Left lung (tissue), 10 donors: Measurements from ENCODE around the gene ANKMY1. TPM values are rescaled to one million over a fixed set of nuclear protein-coding genes. Genes with fewer than 3 reads are reported as not detected.
A peak's percentile ranks its signal among the peaks of the same experiment; 100 is the strongest.

ENCODE experiments used
- ATAC-seq: fragments of 200-7000 bp; cut with Tn5 transposase; one replicate; pipeline ENCODE4 v1.9.1; 2020; ENCODE audit warnings: moderate library complexity
- DNase-seq, 4 donors: peaks; one replicate each; pipeline ENCODE4 v3.0.0-alpha.2; 2013 to 2020
- H3K27ac ChIP-seq, 2 donors: fragments of 200-600 bp; sonication (generic) in 1 of 2; one replicate each; pipeline versions ENCODE4 v1.5.0 to v1.8.0; 2020 to 2021
- H3K27me3 ChIP-seq, 2 donors: fragments of 200-600 bp; sonication (generic) in 1 of 2; one replicate each; pipeline versions ENCODE4 v1.5.0 to v1.8.0; 2020 to 2021
- H3K36me3 ChIP-seq, 2 donors: fragments of 200-600 bp; sonication (generic) in 1 of 2; one replicate each; pipeline versions ENCODE4 v1.5.0 to v1.8.0; 2020 to 2021
- H3K4me1 ChIP-seq, 2 donors: fragments of 200-600 bp; one replicate each; pipeline ENCODE4 v1.8.0; 2021
- H3K4me3 ChIP-seq, 2 donors: fragments of 200-600 bp; sonication (generic) in 1 of 2; one replicate each; pipeline versions ENCODE4 v1.5.0 to v1.8.0; 2020 to 2021; ENCODE audit warnings: mild to moderate bottlenecking in 1 of 2
- H3K9me3 ChIP-seq, 2 donors: fragments of 200-600 bp; sonication (generic) in 1 of 2; one replicate each; pipeline versions ENCODE4 v1.5.0 to v1.8.0; 2020 to 2021
- CTCF ChIP-seq, 2 donors: fragments of 200-600 bp; sonication (generic) in 1 of 2; IDR thresholded peaks; one replicate each; pipeline versions ENCODE4 v1.5.0 to v1.8.0; 2021; ENCODE audit warnings: antibody characterized with exemption in 2 of 2
- intact Hi-C, 2 donors: fragments of 100-400 bp; cut with DNase I; formaldehyde crosslinking; loops; one replicate each; pipeline versions ENCODE4 v1.11.2 to v1.14.2; 2022
- polyA plus RNA-seq, 6 donors: library from polyadenylated mRNA; unstranded; fragments of 120-200 nt; gene quantifications; one replicate each; pipeline ENCODE4 v1.2.1, GENCODE V29; 2013; ENCODE audit not compliant: insufficient read length in 6 of 6
- total RNA-seq, 2 donors: library from RNA; stranded (reverse); fragmentation: NEBNext Ultra II Directional; extraction: Animal tissue kit (Norgen Biotek cat#: 25700); gene quantifications; one replicate each; pipeline ENCODE4 v1.2.1, GENCODE V29; 2021
- donor health status: DM: no; HTN: yes; CAD: no.
- donor health status: DM: no; HTN: no; CAD: no.

The ANKMY1 gene
- total and polyA plus RNA-seq, 8 donors = 11.8 to 20.1 (median 15.1) TPM

DNA sequence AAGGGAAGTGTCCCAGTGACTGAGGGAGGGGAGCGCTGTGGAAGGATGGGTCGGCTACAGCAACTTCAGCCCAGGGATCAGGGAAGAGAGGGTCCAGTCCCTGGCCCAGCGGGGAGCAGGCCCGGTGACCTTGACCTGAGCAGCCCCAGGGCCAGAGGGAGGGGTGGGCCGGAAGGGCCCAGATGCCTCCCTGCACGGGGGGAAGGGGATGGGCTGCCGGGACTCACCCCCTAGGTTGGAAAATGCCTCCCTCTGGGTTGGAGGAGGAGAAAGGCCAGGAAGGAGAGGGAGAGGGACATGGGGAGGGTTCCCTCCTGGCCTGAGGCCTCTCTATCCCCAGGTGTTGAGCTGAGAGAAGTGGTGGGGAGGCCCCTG, 102.5 kb downstream of the ANKMY1 start:
- Histone ChIP-seq H3K9me3 (no peaks in the 10 kb centered on the region), H3K27ac (no peak overlapping the region), H3K4me1 (peaks cover 0 to 11% of the 10 kb centered on the region in 2 donors), H3K27me3 (peaks cover 10 to 95% of the 10 kb centered on the region in 2 donors), H3K4me3 (no peak overlapping the region), H3K36me3 (no peaks in the 10 kb centered on the region)
- ATAC-seq (no peak), DNase-seq (peak in 1 of 4 donors; percentile 37)
- intact Hi-C loops = no loop called here
- TF ChIP-seq CTCF (IDR thresholded peaks at IDR 0.05) = no peak

GRCh38 chr2:240454106-240454901, 103.5 kb downstream of the ANKMY1 start:
- Histone ChIP-seq H3K27me3 (peaks cover 10 to 96% of the 10 kb centered on the region in 2 donors), H3K4me3 (no peak overlapping the region), H3K36me3 (no peaks in the 10 kb centered on the region), H3K27ac (no peak overlapping the region), H3K4me1 (peaks cover 0 to 11% of the 10 kb centered on the region in 2 donors), H3K9me3 (no peaks in the 10 kb centered on the region)
- ATAC-seq (no peak), DNase-seq (peak in 1 of 4 donors; percentile 75)
- intact Hi-C loops = no loop called here
- no peak for TF ChIP-seq CTCF (IDR thresholded peaks at IDR 0.05)

- ATAC-seq (no peak), DNase-seq (peak in 1 of 4 donors; percentile 60)
- peaks cover 10 to 100% of the 10 kb centered on the region in 2 donors for H3K27me3 ChIP-seq
- H3K4me3 ChIP-seq = no peak overlapping the region
- peaks cover 0 to 11% of the 10 kb centered on the region in 2 donors for H3K4me1 ChIP-seq
- H3K27ac ChIP-seq = no peak overlapping the region
- no peaks in the 10 kb centered on the region for H3K9me3 ChIP-seq
- intact Hi-C loops = no loop called here
- TF ChIP-seq CTCF (IDR thresholded peaks at IDR 0.05) = no peak
- no peaks in the 10 kb centered on the region for H3K36me3 ChIP-seq
Observed at GRCh38 chr2:240453461-240454105, 104.2 kb downstream of the ANKMY1 start.

- H3K4me1 ChIP-seq = peaks cover 0 to 11% of the 10 kb centered on the region in 2 donors
Observed at GRCh38 chr2:240452462-240453256, 105.1 kb downstream of the ANKMY1 start.

More at GRCh38 chr2:240452462-240453256, 105.1 kb downstream of the ANKMY1 start:
- TF ChIP-seq CTCF (IDR thresholded peaks at IDR 0.05) = no peak
- no peaks in the 10 kb centered on the region for H3K36me3 ChIP-seq
- H3K27ac ChIP-seq = no peak overlapping the region
- H3K9me3 ChIP-seq = no peaks in the 10 kb centered on the region
- H3K27me3 ChIP-seq = peaks cover 10 to 100% of the 10 kb centered on the region in 2 donors
- ATAC-seq = peak; percentile 82
- peak in 3 of 4 donors; percentile 69 to 91 (median 73) for DNase-seq
- peak overlapping the region; percentile 36 to 38 for H3K4me3 ChIP-seq
- intact Hi-C loops = no loop called here
